Measurements from ENCODE around the gene EHMT2. TPM values are rescaled to one million over a fixed set of nuclear protein-coding genes. Genes with fewer than 3 reads are reported as not detected.

EHMT2 gene
- total RNA-seq: 161 and 175 TPM in 2 replicates
- long read RNA-seq, partial matches to known transcripts: 8 of 11 reads
- long read RNA-seq, other reads (novel, unspliced or antisense): 1 of 11 reads

DNA sequence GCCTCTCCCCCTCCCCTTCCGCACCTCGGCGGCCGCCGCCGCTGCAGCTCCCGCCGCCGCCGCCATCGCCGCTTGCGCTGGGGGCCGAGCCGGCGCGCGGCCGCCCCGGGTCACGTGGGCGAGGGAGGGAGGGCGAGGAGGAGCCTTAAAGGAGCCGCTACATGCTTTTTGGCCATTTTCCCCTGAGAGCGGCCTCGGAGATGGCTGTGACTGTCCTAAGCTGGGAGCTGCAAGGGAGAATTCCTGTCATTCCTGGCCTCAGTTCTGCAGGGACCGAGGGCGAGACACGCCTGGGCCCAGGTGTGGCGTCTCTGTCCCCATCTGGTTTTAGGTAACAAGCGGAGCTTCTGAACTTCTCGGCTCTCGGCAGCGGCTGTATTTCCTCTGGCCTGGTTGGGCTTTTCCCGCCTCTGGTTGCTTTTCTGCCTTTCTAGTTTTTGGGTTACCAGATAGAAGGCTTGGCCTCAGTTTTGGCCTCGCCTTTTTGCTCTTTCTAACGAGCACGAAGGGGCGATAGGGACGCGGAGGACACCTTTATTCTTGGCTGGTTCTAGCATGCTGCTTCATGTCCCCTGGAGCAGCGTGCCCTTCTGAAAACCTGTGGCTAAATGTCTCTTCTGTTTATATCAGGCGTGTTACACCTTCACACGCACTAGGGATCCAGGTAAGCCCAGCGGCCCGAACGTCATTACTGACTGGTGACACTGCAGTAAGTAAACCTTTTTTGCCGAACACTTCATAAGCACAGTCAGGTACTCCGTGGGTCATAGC is at the start of gene EHMT2:
TSS of gene EHMT2 (minus strand) at position 87 of the 771 bp plus-strand sequence. CDS start at position 66, 21 bp downstream.
- H3K9me3 Mint-ChIP-seq (ENCODE audit: low read depth): no peaks in the 10 kb centered on the region
- no peaks in the 10 kb centered on the region for H3K27me3 Mint-ChIP-seq
- peak within 1 kb of the TSS; percentile 94 for H3K4me3 Mint-ChIP-seq (ENCODE audit: low read depth)
- TF ChIP-seq CTCF (IDR thresholded peaks at IDR 0.05; ENCODE audit: unreplicated experiment): no peak
- H3K36me3 Mint-ChIP-seq (ENCODE audit: insufficient read depth): peaks cover 13% of the 10 kb centered on the region
- peak; percentile 67 for DNase-seq (ENCODE audit: low spot score, unreplicated experiment)
- peaks cover 24% of the 10 kb centered on the region for H3K4me1 Mint-ChIP-seq (ENCODE audit: low read depth)
- peak within 1 kb of the TSS; percentile 97 for H3K27ac Mint-ChIP-seq

GRCh38 chr6:31947070-31947675 is 49.7 kb upstream of the EHMT2 start:
- H3K27ac Mint-ChIP-seq: no peak overlapping the region
- no peak overlapping the region for H3K4me3 Mint-ChIP-seq (ENCODE audit: low read depth)

GRCh38 chr6:31946370-31946885 is 48.9 kb upstream of the EHMT2 start:
- peaks cover 17% of the 10 kb centered on the region for H3K4me1 Mint-ChIP-seq (ENCODE audit: low read depth)
- DNase-seq (ENCODE audit: low spot score, unreplicated experiment): no peak
- H3K27me3 Mint-ChIP-seq: peaks cover 11% of the 10 kb centered on the region
- H3K36me3 Mint-ChIP-seq (ENCODE audit: insufficient read depth): no peaks in the 10 kb centered on the region
- no peak overlapping the region for H3K27ac Mint-ChIP-seq
- no peak for TF ChIP-seq CTCF (IDR thresholded peaks at IDR 0.05; ENCODE audit: unreplicated experiment)
- no peak overlapping the region for H3K4me3 Mint-ChIP-seq (ENCODE audit: low read depth)
- H3K9me3 Mint-ChIP-seq (ENCODE audit: low read depth): no peaks in the 10 kb centered on the region

More at GRCh38 chr6:31947070-31947675, 49.7 kb upstream of the EHMT2 start:
- H3K36me3 Mint-ChIP-seq (ENCODE audit: insufficient read depth): no peaks in the 10 kb centered on the region
- no peak for TF ChIP-seq CTCF (IDR thresholded peaks at IDR 0.05; ENCODE audit: unreplicated experiment)
- H3K9me3 Mint-ChIP-seq (ENCODE audit: low read depth): no peaks in the 10 kb centered on the region
- H3K27me3 Mint-ChIP-seq: peaks cover 11% of the 10 kb centered on the region
- peaks cover 17% of the 10 kb centered on the region for H3K4me1 Mint-ChIP-seq (ENCODE audit: low read depth)
- DNase-seq (ENCODE audit: low spot score, unreplicated experiment): no peak

DNA sequence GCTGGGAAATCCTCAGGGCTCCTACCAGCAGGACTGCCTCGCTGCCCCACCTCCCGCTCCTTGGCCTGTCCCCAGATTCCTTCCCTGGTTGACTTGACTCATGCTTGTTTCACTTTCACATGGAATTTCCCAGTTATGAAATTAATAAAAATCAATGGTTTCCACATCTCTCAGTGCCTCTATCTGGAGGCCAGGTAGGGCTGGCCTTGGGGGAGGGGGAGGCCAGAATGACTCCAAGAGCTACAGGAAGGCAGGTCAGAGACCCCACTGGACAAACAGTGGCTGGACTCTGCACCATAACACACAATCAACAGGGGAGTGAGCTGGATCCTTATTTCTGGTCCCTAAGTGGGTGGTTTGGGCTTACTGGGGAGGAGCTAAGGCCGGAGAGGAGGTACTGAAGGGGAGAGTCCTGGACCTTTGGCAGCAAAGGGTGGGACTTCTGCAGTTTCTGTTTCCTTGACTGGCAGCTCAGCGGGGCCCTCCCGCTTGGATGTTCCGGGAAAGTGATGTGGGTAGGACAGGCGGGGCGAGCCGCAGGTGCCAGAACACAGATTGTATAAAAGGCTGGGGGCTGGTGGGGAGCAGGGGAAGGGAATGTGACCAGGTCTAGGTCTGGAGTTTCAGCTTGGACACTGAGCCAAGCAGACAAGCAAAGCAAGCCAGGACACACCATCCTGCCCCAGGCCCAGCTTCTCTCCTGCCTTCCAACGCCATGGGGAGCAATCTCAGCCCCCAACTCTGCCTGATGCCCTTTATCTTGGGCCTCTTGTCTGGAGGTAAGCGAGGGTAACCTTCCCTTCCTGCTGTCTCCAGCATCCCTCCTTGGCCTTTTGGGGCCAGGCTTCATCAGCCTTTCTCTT is 48.2 kb upstream of the EHMT2 start, which contains the start of gene CFB:
TSS of gene CFB (plus strand) at position 589 of the 863 bp plus-strand sequence. CDS start at position 716, 127 bp downstream.
- H3K4me3 Mint-ChIP-seq (ENCODE audit: low read depth): peak within 1 kb of the TSS; percentile 33
- no peaks in the 10 kb centered on the region for H3K9me3 Mint-ChIP-seq (ENCODE audit: low read depth)
- H3K27me3 Mint-ChIP-seq: peaks cover 11% of the 10 kb centered on the region
- peak within 1 kb of the TSS; percentile 71 for H3K27ac Mint-ChIP-seq
- no peak for TF ChIP-seq CTCF (IDR thresholded peaks at IDR 0.05; ENCODE audit: unreplicated experiment)
- no peaks in the 10 kb centered on the region for H3K36me3 Mint-ChIP-seq (ENCODE audit: insufficient read depth)
- no peak for DNase-seq (ENCODE audit: low spot score, unreplicated experiment)
- peaks cover 17% of the 10 kb centered on the region for H3K4me1 Mint-ChIP-seq (ENCODE audit: low read depth)

Measured in progenitor cell of endocrine pancreas (in vitro differentiated cells).